Heart left ventricle (tissue), 16 donors: Measurements from ENCODE around the gene MAGI2. TPM values are rescaled to one million over a fixed set of nuclear protein-coding genes. Genes with fewer than 3 reads are reported as not detected.

Experiments
- ATAC-seq, 4 donors: fragments of 200-7000 bp; cut with Tn5 transposase; one replicate each; pipeline ENCODE4 v1.9.1; 2020 to 2022; ENCODE audit warnings: moderate library complexity in 4 of 4, mild to moderate bottlenecking in 3 of 4, moderate number of reproducible peaks in 1 of 4
- DNase-seq, 5 donors: peaks; one replicate each; pipeline ENCODE4 v3.0.0-alpha.2; 2020
- H3K27ac ChIP-seq, 12 donors: fragments of 200-600 bp; sonication (generic) in 4 of 12; one replicate each; pipeline versions ENCODE4 v1.5.0 to v1.8.0; 2016 to 2022; ENCODE audit warnings: mild to moderate bottlenecking in 2 of 12
- H3K27me3 ChIP-seq, 9 donors: fragments of 200-600 bp; sonication (generic) in 2 of 9; one replicate each; pipeline versions ENCODE4 v1.5.1 to v1.8.0; 2016 to 2022; ENCODE audit warnings: mild to moderate bottlenecking in 3 of 9
- H3K36me3 ChIP-seq, 9 donors: fragments of 200-600 bp; sonication (generic) in 2 of 9; one replicate each; pipeline versions ENCODE4 v1.5.0 to v1.8.0; 2018 to 2022; ENCODE audit warnings: mild to moderate bottlenecking in 2 of 9
- H3K4me1 ChIP-seq, 12 donors: fragments of 200-600 bp; sonication (generic) in 4 of 12; one replicate each; pipeline versions ENCODE4 v1.5.0 to v1.8.0; 2016 to 2022; ENCODE audit warnings: mild to moderate bottlenecking in 3 of 12
- H3K4me3 ChIP-seq, 12 donors: fragments of 200-600 bp; sonication (generic) in 4 of 12; one replicate each; pipeline versions ENCODE4 v1.5.0 to v1.8.0; 2017 to 2022; ENCODE audit warnings: mild to moderate bottlenecking in 9 of 12, moderate library complexity in 4 of 12
- H3K9me3 ChIP-seq, 12 donors: fragments of 200-600 bp; sonication (generic) in 4 of 12; one replicate each; pipeline versions ENCODE4 v1.5.0 to v1.8.0; 2016 to 2022; ENCODE audit warnings: mild to moderate bottlenecking in 1 of 12
- POLR2A ChIP-seq, 2 donors: fragments of 450-650 bp; IDR thresholded peaks; one replicate each; pipeline ENCODE4 v1.6.1; 2017; ENCODE audit warnings: antibody characterized with exemption in 2 of 2, mild to moderate bottlenecking in 2 of 2, moderate library complexity in 2 of 2
- WGBS, 4 donors: extraction: QIAGEN DNeasy Blood & Tissue Kit in 2 of 4; methylation state at CpG; one replicate each; pipeline versions ENCODE4 v1.1.5 to v1.1.7; 2013 to 2018; 5-methylcytosine and 5-hydroxymethylcytosine counted together
- intact Hi-C, 10 donors: fragments of 100-400 bp; cut with DNase I; formaldehyde crosslinking; loops; one replicate each; pipeline versions ENCODE4 v1.11.1 to v1.14.2; 2022
- polyA plus RNA-seq, 2 donors: library from polyadenylated mRNA; stranded (reverse); fragments of 200-250 nt; gene quantifications; one replicate each; pipeline ENCODE4 v1.2.3, GENCODE V29; 2013
- total RNA-seq, 9 donors: library from RNA; depleted of rRNA in 2 of 9; stranded (reverse); fragments of >200 nt in 2 of 9; fragmentation: NEBNext Ultra II Directional in 3 of 9; extraction: Animal tissue kit (Norgen Biotek cat#: 25700) in 3 of 9; gene quantifications; one replicate each; pipeline versions ENCODE4 v1.1.0 to v1.2.4, GENCODE V29; 2016 to 2023
- TF ChIP-seq, protein P1 (sequence below), 12 donors: fragments of 200-600 bp; sonication (generic) in 4 of 12; IDR thresholded peaks; one replicate each; pipeline versions ENCODE4 v1.5.0 to v1.8.0; 2018 to 2022; ENCODE audit warnings: antibody characterized with exemption in 12 of 12, mild to moderate bottlenecking in 5 of 12
- donor health status: ischemic (EF 13 %, LVEDD 7.1; RV severe dilation, severe dysfunction).
- donor health status: healthy with polysubstance abuse.
- donor health status: DM: no; HTN: yes; CAD: no.
- donor health status: DM: no; HTN: no; CAD: no.
- donor health status: ischemic (EF 25% LVEDD 6.9; RV normal size, moderate dysfunction).
- donor health status: ischemic (EF 25% LVEDD 5.7; RV mildly dilated, moderate dysfunction).
- donor health status: healthy.
- donor health status: DM: yes; HTN: yes; CAD: no.
- donor health status: ischemic (EF 35%, LVEDD 5.7; RV mildly dilated, moderate dysfunction).
- donor health status: nonischemic (EF 11% LVEDD 7.7; RV severe dilation, severe dysfunction).
- donor health status: DM: yes; HTN: yes; CAD: no.
- donor health status: PGD.
- donor health status: ischemic (EF 29% LVEDD 5.4; RV normal size, mild dysfunction).
- donor health status: nonischemic (EF 23%, LVEDD 6.1; RV moderate dilation, normal function).

MAGI2 gene
- total and polyA plus RNA-seq, 11 donors, result 1.1 to 6.8 (median 3.8) TPM

DNA sequence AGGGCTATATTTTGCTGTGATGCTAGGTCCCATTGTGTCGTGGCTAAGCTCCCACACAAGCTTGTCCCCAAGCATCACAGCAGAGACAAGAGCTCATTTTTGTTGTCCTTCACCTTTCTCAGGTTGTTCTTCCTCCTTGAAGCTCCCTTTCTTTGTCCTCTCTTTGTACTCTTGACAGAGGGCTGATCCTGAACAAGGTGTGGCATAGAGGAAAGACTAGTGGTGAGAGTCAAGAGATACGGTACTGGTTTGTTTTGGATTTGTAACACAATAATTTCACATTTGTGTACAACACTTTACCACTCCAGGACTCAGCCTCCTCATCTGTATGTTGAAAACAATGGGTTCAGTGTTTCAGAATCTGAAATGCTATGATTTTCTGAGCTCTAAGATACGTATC, 41.0 kb downstream of the MAGI2 start:
- TF ChIP-seq POLR2A (IDR thresholded peaks at IDR 0.05), result no peak
- TF ChIP-seq, protein P1, sequence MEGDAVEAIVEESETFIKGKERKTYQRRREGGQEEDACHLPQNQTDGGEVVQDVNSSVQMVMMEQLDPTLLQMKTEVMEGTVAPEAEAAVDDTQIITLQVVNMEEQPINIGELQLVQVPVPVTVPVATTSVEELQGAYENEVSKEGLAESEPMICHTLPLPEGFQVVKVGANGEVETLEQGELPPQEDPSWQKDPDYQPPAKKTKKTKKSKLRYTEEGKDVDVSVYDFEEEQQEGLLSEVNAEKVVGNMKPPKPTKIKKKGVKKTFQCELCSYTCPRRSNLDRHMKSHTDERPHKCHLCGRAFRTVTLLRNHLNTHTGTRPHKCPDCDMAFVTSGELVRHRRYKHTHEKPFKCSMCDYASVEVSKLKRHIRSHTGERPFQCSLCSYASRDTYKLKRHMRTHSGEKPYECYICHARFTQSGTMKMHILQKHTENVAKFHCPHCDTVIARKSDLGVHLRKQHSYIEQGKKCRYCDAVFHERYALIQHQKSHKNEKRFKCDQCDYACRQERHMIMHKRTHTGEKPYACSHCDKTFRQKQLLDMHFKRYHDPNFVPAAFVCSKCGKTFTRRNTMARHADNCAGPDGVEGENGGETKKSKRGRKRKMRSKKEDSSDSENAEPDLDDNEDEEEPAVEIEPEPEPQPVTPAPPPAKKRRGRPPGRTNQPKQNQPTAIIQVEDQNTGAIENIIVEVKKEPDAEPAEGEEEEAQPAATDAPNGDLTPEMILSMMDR (IDR thresholded peaks at IDR 0.05), result no peak
- Histone ChIP-seq H3K27ac (no peak overlapping the region), H3K4me3 (no peak overlapping the region), H3K27me3 (no peaks in the 10 kb centered on the region), H3K36me3 (no peaks in the 10 kb centered on the region), H3K4me1 (peaks cover 0 to 11% (median 0%) of the 10 kb centered on the region in 12 donors), H3K9me3 (no peaks in the 10 kb centered on the region)
- ATAC-seq (no peak), DNase-seq (no peak)
- intact Hi-C loops, result no loop called here
- WGBS, 4 donors, result 86 to 91% (median 90%) methylated on average over 3 of the region's 3 CpGs

DNA sequence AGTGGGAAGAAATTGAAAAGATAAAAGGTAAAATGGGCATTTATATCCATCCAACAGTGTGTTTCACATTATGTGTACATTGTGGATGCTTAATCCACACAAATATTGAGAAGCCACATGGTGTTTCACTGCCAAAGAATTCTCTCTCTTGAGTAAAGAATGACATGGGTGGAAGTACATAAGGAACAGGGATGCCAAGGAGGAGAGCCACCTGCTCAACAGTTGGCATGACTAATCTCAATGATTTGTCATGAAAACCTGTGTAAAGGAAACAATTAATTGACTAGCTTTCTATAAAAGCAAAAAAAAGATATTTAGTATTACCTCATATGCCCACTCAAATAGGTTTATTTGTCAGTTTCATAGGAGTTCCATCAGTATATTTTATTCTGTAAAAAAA, 43.1 kb downstream of the MAGI2 start:
- Histone ChIP-seq H3K9me3 (no peaks in the 10 kb centered on the region), H3K4me3 (no peak overlapping the region), H3K27me3 (no peaks in the 10 kb centered on the region), H3K36me3 (no peaks in the 10 kb centered on the region), H3K27ac (no peak overlapping the region), H3K4me1 (peaks cover 0 to 28% (median 6%) of the 10 kb centered on the region in 12 donors)
- TF ChIP-seq, protein P1 (IDR thresholded peaks at IDR 0.05), result no peak
- TF ChIP-seq POLR2A (IDR thresholded peaks at IDR 0.05), result no peak
- intact Hi-C loops, result no loop called here
- ATAC-seq (no peak), DNase-seq (no peak)

DNA sequence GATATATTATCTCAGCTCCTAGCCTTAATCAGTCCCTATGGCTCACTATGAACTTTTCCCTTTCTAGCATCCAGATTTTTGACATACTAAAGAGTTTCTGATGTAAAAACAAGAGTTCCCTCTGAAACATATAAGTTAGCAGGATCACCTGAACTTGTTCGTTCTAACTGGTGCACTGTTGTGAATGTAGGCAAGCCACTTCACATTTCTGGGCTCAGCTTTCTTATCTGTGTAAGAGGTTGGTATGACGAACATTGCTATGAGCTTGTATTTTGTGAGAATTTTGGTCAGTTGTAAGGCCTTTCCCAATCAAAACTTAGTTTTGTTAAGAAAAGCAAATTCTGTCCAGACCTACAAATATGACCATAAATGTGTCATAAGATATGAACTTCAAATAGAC, 46.1 kb downstream of the MAGI2 start:
- ATAC-seq (peak in 1 of 4 donors; percentile 51), DNase-seq (no peak)
- TF ChIP-seq, protein P1 (IDR thresholded peaks at IDR 0.05), result no peak
- TF ChIP-seq POLR2A (IDR thresholded peaks at IDR 0.05), result no peak
- Histone ChIP-seq H3K36me3 (no peaks in the 10 kb centered on the region), H3K9me3 (no peaks in the 10 kb centered on the region), H3K27ac (no peak overlapping the region), H3K4me3 (peak overlapping the region in 1 of 12 donors; percentile 9), H3K27me3 (no peaks in the 10 kb centered on the region), H3K4me1 (peaks cover 0 to 44% (median 9%) of the 10 kb centered on the region in 12 donors)
- intact Hi-C loops, result loop anchor here in 2 of 10 donors (5.0 kb wide), 1 partner anchor 45 kb away; the partner anchor contains the start of gene MAGI2 (in 2 of the 2)
- 41 to 73% (median 57%) methylated on average over 2 of the region's 2 CpGs for WGBS, 4 donors

DNA sequence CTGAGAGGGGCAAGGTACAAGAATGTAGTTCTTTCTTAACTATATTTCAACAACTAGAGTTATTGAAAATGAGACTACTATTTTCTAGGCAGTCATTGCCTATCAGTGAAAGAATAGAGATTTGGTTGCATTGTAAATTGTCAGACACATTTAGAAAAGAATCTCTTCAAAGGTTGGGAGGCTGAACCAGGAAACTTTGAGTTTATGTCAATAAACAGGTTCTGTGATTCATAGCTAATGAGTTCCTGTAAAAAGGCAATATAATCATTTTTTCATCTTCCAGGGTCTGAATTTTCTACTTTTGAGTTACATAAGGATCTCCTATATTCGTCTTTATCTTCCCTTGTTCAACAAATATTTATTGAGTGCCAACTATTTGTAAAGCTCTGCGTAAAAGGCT, 47.1 kb downstream of the MAGI2 start:
- no peak for ATAC-seq

More for the DNA sequence above, 47.1 kb downstream of the MAGI2 start:
- TF ChIP-seq POLR2A (IDR thresholded peaks at IDR 0.05), result no peak
- TF ChIP-seq, protein P1 (IDR thresholded peaks at IDR 0.05), result no peak
- intact Hi-C loops, result loop anchor here in 2 of 10 donors (5.0 kb wide), 1 partner anchor 46 kb away; the partner anchor contains the start of gene MAGI2 (in 2 of the 2)
- WGBS, 4 donors, result 74 to 87% (median 79%) methylated on average over 2 of the region's 2 CpGs
- Histone ChIP-seq H3K4me1 (peaks cover 0 to 49% (median 9%) of the 10 kb centered on the region in 12 donors), H3K36me3 (no peaks in the 10 kb centered on the region), H3K9me3 (no peaks in the 10 kb centered on the region), H3K4me3 (no peak overlapping the region), H3K27me3 (no peaks in the 10 kb centered on the region), H3K27ac (no peak overlapping the region)
- no peak for DNase-seq
